ENCODE data around the gene RAB6A.

DNA sequence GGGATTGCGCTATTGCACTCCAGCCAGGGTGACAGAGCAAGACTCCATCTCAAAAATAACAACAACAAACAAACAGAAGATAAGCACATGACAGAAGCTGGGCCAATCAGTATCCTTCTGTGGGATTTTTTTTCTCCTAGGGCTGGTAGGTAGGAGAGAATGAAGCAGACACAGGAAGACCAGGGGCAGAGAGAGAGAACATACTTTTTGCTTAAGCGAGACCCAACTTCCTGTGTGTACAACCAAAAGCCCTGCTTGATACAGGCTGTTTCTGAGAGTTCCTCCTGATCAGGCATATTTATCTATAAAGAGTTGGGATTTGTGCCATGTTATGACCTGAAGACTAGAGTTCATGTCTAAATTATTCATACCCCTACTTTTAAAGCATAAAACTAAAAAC is 126.9 kb downstream of the RAB6A start:
- TF ChIP-seq, protein P1, sequence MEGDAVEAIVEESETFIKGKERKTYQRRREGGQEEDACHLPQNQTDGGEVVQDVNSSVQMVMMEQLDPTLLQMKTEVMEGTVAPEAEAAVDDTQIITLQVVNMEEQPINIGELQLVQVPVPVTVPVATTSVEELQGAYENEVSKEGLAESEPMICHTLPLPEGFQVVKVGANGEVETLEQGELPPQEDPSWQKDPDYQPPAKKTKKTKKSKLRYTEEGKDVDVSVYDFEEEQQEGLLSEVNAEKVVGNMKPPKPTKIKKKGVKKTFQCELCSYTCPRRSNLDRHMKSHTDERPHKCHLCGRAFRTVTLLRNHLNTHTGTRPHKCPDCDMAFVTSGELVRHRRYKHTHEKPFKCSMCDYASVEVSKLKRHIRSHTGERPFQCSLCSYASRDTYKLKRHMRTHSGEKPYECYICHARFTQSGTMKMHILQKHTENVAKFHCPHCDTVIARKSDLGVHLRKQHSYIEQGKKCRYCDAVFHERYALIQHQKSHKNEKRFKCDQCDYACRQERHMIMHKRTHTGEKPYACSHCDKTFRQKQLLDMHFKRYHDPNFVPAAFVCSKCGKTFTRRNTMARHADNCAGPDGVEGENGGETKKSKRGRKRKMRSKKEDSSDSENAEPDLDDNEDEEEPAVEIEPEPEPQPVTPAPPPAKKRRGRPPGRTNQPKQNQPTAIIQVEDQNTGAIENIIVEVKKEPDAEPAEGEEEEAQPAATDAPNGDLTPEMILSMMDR (conservative IDR thresholded peaks at IDR 0.05) = no peak
- TF ChIP-seq EZH2 (IDR thresholded peaks at IDR 0.05; ENCODE audit: low read depth) = no peak
